Lower leg skin (tissue), 4 donors: Measurements from ENCODE around the gene DHTKD1. TPM values are rescaled to one million over a fixed set of nuclear protein-coding genes. Genes with fewer than 3 reads are reported as not detected.

Source experiments
- DNase-seq, 2 donors: peaks; one replicate each; pipeline ENCODE4 v3.0.0-alpha.2; 2019; ENCODE audit warnings: low spot score in 2 of 2
- H3K4me3 ChIP-seq: fragments of 200-600 bp; sonication (generic); 2 replicates; pipeline ENCODE4 v1.5.1; 2017; ENCODE audit warnings: mild to moderate bottlenecking, low read depth; ENCODE audit not compliant: poor library complexity, severe bottlenecking
- POLR2A ChIP-seq, 2 donors: fragments of 450-650 bp; IDR thresholded peaks; one replicate each; pipeline ENCODE4 v1.6.1; 2016 to 2017; ENCODE audit warnings: antibody characterized with exemption in 2 of 2, mild to moderate bottlenecking in 1 of 2, moderate library complexity in 1 of 2
- WGBS, 2 donors: methylation state at CpG; one replicate each; pipeline ENCODE4 v1.1.5; 2018; 5-methylcytosine and 5-hydroxymethylcytosine counted together
- intact Hi-C: fragments of 100-400 bp; cut with DNase I; formaldehyde crosslinking; loops from one replicate; pipeline ENCODE4 v1.15.0; 2023; ENCODE audit warnings: low total_unique reads
- total RNA-seq, 4 donors: library from RNA; depleted of rRNA; stranded (reverse); fragments of >200 nt; gene quantifications; one replicate each; pipeline ENCODE4 v1.1.0, GENCODE V29; 2016
- TF ChIP-seq, protein P1 (sequence below), 3 donors: fragments of 450-650 bp; IDR thresholded peaks; one replicate each; pipeline ENCODE4 v1.5.1; 2016; ENCODE audit warnings: antibody characterized with exemption in 3 of 3, mild to moderate bottlenecking in 3 of 3, moderate library complexity in 2 of 3

DHTKD1 gene
- total RNA-seq, 4 donors from 2014 or later: 9.7 to 18.7 (median 13.1) TPM

DNA sequence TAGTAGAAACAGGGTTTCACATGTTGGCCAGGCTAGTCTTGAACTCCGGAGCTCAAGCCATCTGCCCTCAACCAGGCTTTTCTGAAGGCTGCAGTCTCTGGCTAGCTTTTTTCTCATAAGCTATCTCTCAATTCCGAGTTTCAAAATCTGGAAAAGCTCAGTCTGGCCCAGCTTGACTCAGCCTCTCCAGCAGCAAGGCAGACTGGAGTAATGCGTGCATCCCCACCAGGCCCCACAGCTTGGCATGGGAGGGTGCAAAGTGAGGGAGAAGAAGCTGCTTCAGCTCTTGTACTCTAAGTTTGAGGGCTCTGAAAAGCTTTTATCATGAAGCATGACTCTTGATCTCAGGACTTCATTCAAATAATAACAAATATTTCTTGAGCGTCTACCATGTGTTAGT lies 4.8 kb downstream of the DHTKD1 start:
- 71 to 73% methylated on average over 4 of the region's 4 CpGs for WGBS, 2 donors
- intact Hi-C loops: no loop called here
- DNase-seq: no peak
- TF ChIP-seq POLR2A (IDR thresholded peaks at IDR 0.05): no peak
- TF ChIP-seq, protein P1, sequence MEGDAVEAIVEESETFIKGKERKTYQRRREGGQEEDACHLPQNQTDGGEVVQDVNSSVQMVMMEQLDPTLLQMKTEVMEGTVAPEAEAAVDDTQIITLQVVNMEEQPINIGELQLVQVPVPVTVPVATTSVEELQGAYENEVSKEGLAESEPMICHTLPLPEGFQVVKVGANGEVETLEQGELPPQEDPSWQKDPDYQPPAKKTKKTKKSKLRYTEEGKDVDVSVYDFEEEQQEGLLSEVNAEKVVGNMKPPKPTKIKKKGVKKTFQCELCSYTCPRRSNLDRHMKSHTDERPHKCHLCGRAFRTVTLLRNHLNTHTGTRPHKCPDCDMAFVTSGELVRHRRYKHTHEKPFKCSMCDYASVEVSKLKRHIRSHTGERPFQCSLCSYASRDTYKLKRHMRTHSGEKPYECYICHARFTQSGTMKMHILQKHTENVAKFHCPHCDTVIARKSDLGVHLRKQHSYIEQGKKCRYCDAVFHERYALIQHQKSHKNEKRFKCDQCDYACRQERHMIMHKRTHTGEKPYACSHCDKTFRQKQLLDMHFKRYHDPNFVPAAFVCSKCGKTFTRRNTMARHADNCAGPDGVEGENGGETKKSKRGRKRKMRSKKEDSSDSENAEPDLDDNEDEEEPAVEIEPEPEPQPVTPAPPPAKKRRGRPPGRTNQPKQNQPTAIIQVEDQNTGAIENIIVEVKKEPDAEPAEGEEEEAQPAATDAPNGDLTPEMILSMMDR (IDR thresholded peaks at IDR 0.05): no peak
- H3K4me3 ChIP-seq: no peak overlapping the region

GRCh38 chr10:12077580-12078180 lies 8.9 kb downstream of the DHTKD1 start:
- intact Hi-C loops: no loop called here
- no peak for DNase-seq
- H3K4me3 ChIP-seq: no peak overlapping the region
- TF ChIP-seq POLR2A (IDR thresholded peaks at IDR 0.05): no peak
- TF ChIP-seq, protein P1 (IDR thresholded peaks at IDR 0.05): no peak
- 70 to 73% methylated on average over 9 of the region's 9 CpGs for WGBS, 2 donors

- no peak for TF ChIP-seq POLR2A (IDR thresholded peaks at IDR 0.05)
- TF ChIP-seq, protein P1 (IDR thresholded peaks at IDR 0.05): no peak
- no peak for DNase-seq
- H3K4me3 ChIP-seq: no peak overlapping the region
- WGBS, 2 donors: 94 to 96% methylated on average over 7 to 8 of the region's 8 CpGs
- intact Hi-C loops: no loop called here
Measured at GRCh38 chr10:12081470-12081869, 12.7 kb downstream of the DHTKD1 start.

- no peak overlapping the region for H3K4me3 ChIP-seq
- WGBS, 2 donors: 77 to 84% methylated on average over 6 of the region's 6 CpGs
- intact Hi-C loops: no loop called here
- no peak for DNase-seq
- TF ChIP-seq, protein P1 (IDR thresholded peaks at IDR 0.05): no peak
- no peak for TF ChIP-seq POLR2A (IDR thresholded peaks at IDR 0.05)
Measured at GRCh38 chr10:12081879-12082557, 13.3 kb downstream of the DHTKD1 start.

DNA sequence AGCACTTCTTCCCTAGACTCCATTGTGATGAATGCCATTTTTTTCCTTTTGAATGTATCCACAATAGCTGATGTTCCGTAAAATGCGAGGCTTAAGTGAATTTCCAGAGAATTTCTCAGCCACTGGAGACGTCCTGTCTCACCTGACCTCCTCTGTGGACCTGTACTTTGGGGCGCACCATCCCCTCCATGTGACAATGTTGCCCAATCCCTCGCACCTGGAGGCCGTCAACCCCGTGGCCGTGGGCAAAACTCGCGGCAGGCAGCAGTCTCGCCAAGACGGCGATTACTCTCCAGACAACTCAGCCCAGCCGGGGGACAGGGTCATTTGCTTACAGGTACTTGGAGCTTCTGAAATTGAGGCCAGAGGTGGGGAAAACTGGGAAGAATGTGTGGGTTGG lies 20.2 kb downstream of the DHTKD1 start:
- 90 to 94% methylated on average over 14 of the region's 14 CpGs for WGBS, 2 donors
- no peak for DNase-seq
- H3K4me3 ChIP-seq: no peak overlapping the region
- TF ChIP-seq, protein P1 (IDR thresholded peaks at IDR 0.05): no peak
- TF ChIP-seq POLR2A (IDR thresholded peaks at IDR 0.05): no peak
- intact Hi-C loops: no loop called here
